ENCODE measurements around the gene POU2AF1. TPM values are rescaled to one million over a fixed set of nuclear protein-coding genes. Genes with fewer than 3 reads are reported as not detected.

Gene POU2AF1
- polyA plus RNA-seq, 1 donor (not counting 4 experiments of a cell fraction or from before 2014, with no cell fraction given): not detected

DNA sequence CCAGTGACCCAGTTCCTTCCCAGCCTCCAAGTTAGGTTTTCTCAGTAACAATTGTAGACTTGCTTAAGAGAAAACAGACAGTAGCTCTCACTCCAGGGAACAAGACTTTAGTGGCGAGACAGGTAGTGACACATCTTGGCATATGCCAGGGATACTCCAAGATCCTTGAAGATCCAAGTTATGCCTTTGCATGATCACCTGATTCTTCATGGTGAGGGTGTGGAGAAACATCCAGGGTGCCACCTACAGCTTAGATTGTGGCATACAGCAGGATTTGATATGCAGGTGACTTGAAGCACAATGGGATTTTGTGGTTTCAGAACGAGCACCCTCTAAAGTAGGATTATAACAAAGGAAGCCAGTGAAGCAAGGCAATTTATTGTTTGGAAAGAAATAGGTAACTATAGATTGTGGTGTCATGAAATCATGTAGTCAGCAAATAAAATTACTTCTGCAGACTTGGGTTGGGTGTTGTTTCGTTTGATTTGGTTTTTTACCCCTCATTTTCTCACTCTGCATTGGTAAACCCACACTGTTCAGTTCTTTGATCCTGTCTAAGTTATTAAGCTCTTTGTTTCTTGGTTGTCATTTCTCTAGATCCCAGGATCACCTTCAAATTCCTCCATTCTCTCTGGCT, 71.5 kb downstream of the POU2AF1 start:
- Histone ChIP-seq H3K9me3 (ENCODE audit: control insufficient read depth, low read depth, low read length) (no peaks in the 10 kb centered on the region), H3K9ac (ENCODE audit: control insufficient read depth, extremely low read depth, insufficient read depth, low read length) (no peak overlapping the region), H4K20me1 (ENCODE audit: control insufficient read depth, extremely low read depth, insufficient read depth, low read length) (no peaks in the 10 kb centered on the region), H3K4me1 (ENCODE audit: control insufficient read depth, extremely low read depth, insufficient read depth, low read length) (no peaks in the 10 kb centered on the region), H3K79me2 (ENCODE audit: control insufficient read depth, insufficient read depth, low read length) (no peaks in the 10 kb centered on the region), H3K27ac (ENCODE audit: control insufficient read depth, insufficient read depth, low read length) (no peak overlapping the region), H2AFZ (ENCODE audit: control insufficient read depth, low read length) (no peak overlapping the region), H3K36me3 (ENCODE audit: control insufficient read depth in 2 of 2, extremely low read depth in 1 of 2, insufficient read depth in 2 of 2, low read length in 2 of 2) (no peaks in the 10 kb centered on the region), H3K9me1 (ENCODE audit: control insufficient read depth, extremely low read depth, insufficient read depth, low read length) (no peaks in the 10 kb centered on the region), H3K4me3 (ENCODE audit: control insufficient read depth in 2 of 3, extremely low read depth in 1 of 3, insufficient read depth in 2 of 3, low read depth in 1 of 3, low read length in 3 of 3) (no peak overlapping the region), H3K4me2 (ENCODE audit: control insufficient read depth, extremely low read depth, insufficient read depth, low read depth, low read length) (no peak overlapping the region), H3K27me3 (ENCODE audit: control insufficient read depth, extremely low read depth, insufficient read depth, low read length) (no peaks in the 10 kb centered on the region)
- no peak for FAIRE-seq
- no peak for DNase-seq (ENCODE audit: low read depth, low spot score)
- TF ChIP-seq, protein P1, sequence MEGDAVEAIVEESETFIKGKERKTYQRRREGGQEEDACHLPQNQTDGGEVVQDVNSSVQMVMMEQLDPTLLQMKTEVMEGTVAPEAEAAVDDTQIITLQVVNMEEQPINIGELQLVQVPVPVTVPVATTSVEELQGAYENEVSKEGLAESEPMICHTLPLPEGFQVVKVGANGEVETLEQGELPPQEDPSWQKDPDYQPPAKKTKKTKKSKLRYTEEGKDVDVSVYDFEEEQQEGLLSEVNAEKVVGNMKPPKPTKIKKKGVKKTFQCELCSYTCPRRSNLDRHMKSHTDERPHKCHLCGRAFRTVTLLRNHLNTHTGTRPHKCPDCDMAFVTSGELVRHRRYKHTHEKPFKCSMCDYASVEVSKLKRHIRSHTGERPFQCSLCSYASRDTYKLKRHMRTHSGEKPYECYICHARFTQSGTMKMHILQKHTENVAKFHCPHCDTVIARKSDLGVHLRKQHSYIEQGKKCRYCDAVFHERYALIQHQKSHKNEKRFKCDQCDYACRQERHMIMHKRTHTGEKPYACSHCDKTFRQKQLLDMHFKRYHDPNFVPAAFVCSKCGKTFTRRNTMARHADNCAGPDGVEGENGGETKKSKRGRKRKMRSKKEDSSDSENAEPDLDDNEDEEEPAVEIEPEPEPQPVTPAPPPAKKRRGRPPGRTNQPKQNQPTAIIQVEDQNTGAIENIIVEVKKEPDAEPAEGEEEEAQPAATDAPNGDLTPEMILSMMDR (optimal IDR thresholded peaks at IDR 0.05 in 1 of 3, IDR thresholded peaks at IDR 0.05 in 1 of 3, conservative IDR thresholded peaks at IDR 0.05 in 1 of 3; ENCODE audit: extremely low read depth in 1 of 3, insufficient read depth in 2 of 3, low read length in 3 of 3): peak in 1 of 3 experiments; percentile 26
- TF ChIP-seq EZH2 (IDR thresholded peaks at IDR 0.05; ENCODE audit: low read length): no peak
- dilution Hi-C loops (cut with MboI; ENCODE audit: extremely low pct_ligation_motif_present, low sequenced_read_pairs): no loop called here

DNA sequence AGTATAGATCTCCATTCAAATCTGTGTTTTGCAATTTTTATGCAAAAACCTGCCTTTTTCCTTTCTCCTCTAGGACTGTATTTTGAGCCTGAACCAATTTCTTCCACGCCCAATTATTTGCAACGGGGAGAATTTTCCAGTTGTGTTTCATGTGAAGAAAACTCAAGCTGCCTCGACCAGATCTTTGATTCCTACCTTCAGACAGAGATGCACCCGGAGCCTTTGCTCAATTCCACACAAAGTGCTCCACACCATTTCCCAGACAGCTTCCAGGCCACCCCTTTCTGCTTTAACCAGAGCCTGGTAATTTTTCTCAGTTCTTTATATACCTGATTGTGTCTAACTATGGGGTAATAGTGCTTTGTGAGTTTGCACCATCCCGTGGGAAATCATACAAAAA, 72.8 kb downstream of the POU2AF1 start:
- DNase-seq (ENCODE audit: low read depth, low spot score) (no peak), FAIRE-seq (no peak)
- Histone ChIP-seq H3K4me2 (ENCODE audit: control insufficient read depth, extremely low read depth, insufficient read depth, low read depth, low read length) (no peak overlapping the region), H3K27ac (ENCODE audit: control insufficient read depth, insufficient read depth, low read length) (no peak overlapping the region), H3K4me3 (ENCODE audit: control insufficient read depth in 2 of 3, extremely low read depth in 1 of 3, insufficient read depth in 2 of 3, low read depth in 1 of 3, low read length in 3 of 3) (no peak overlapping the region), H3K9me1 (ENCODE audit: control insufficient read depth, extremely low read depth, insufficient read depth, low read length) (no peaks in the 10 kb centered on the region), H3K79me2 (ENCODE audit: control insufficient read depth, insufficient read depth, low read length) (no peaks in the 10 kb centered on the region), H3K4me1 (ENCODE audit: control insufficient read depth, extremely low read depth, insufficient read depth, low read length) (no peaks in the 10 kb centered on the region), H3K36me3 (ENCODE audit: control insufficient read depth in 2 of 2, extremely low read depth in 1 of 2, insufficient read depth in 2 of 2, low read length in 2 of 2) (no peaks in the 10 kb centered on the region), H4K20me1 (ENCODE audit: control insufficient read depth, extremely low read depth, insufficient read depth, low read length) (no peaks in the 10 kb centered on the region), H2AFZ (ENCODE audit: control insufficient read depth, low read length) (no peak overlapping the region), H3K27me3 (ENCODE audit: control insufficient read depth, extremely low read depth, insufficient read depth, low read length) (peaks cover 6% of the 10 kb centered on the region), H3K9ac (ENCODE audit: control insufficient read depth, extremely low read depth, insufficient read depth, low read length) (no peak overlapping the region), H3K9me3 (ENCODE audit: control insufficient read depth, low read depth, low read length) (no peaks in the 10 kb centered on the region)
- dilution Hi-C loops (cut with MboI; ENCODE audit: extremely low pct_ligation_motif_present, low sequenced_read_pairs): no loop called here
- no peak for TF ChIP-seq EZH2 (IDR thresholded peaks at IDR 0.05; ENCODE audit: low read length)
- TF ChIP-seq, protein P1 (optimal IDR thresholded peaks at IDR 0.05 in 1 of 3, IDR thresholded peaks at IDR 0.05 in 1 of 3, conservative IDR thresholded peaks at IDR 0.05 in 1 of 3; ENCODE audit: extremely low read depth in 1 of 3, insufficient read depth in 2 of 3, low read length in 3 of 3): no peak

Measured in keratinocyte (primary cell).